ENCODE results near the gene CALU. TPM values are rescaled to one million over a fixed set of nuclear protein-coding genes. Genes with fewer than 3 reads are reported as not detected.

The CALU gene
- total and polyA plus RNA-seq, 8 donors: 10.1 to 270 (median 47.7) TPM

GRCh38 chr7:128740996-128741395, 1.8 kb downstream of the CALU start:
- H3K9me3 ChIP-seq: no peaks in the 10 kb centered on the region
- TF ChIP-seq EP300 (IDR thresholded peaks at IDR 0.05) (no peak), CTCF (IDR thresholded peaks at IDR 0.05) (no peak), POLR2AphosphoS5 (IDR thresholded peaks at IDR 0.05) (no peak), POLR2A (IDR thresholded peaks at IDR 0.05) (no peak)
- intact Hi-C loops (cut with DNase I; ENCODE audit: low total_unique reads): no loop called here
- no peaks in the 10 kb centered on the region for H3K27me3 ChIP-seq
- H3K4me3 ChIP-seq: peak overlapping the region in 2 of 4 donors; percentile 80 to 86
- H3K27ac ChIP-seq: peak overlapping the region in 4 of 5 donors; percentile 11 to 97 (median 92)
- WGBS, 5 donors: 24 to 44% (median 29%) methylated on average over 3 of the region's 3 CpGs
- peaks cover 27 to 72% (median 51%) of the 10 kb centered on the region in 4 donors for H3K4me1 ChIP-seq
- H3K36me3 ChIP-seq: no peaks in the 10 kb centered on the region
- DNase-seq: peak in 1 of 2 donors; percentile 41

DNA sequence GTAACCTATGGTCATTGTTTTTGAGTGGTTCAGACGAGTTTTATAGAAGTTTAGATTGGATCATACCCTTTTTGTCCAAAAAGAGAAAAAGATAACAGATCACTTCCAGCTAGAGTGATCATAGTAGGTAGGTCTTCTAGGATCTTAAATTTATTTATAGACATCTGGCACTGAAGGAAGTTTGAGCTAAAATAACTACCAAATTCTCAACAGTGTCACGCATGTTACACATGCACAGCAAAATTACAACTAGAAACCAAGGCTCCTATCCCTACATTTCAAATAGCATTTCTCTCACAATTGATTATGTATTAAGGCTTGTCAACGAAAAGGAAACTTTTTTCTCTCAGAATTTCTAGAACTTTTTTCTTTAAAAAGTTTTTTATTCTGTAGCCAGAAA, 2.3 kb downstream of the CALU start:
- no peak for TF ChIP-seq POLR2A (IDR thresholded peaks at IDR 0.05)
- no peak for TF ChIP-seq EP300 (IDR thresholded peaks at IDR 0.05)
- no peak for TF ChIP-seq POLR2AphosphoS5 (IDR thresholded peaks at IDR 0.05)
- no peak for TF ChIP-seq CTCF (IDR thresholded peaks at IDR 0.05)
- peak overlapping the region in 2 of 4 donors; percentile 80 to 86 for H3K4me3 ChIP-seq
- no peaks in the 10 kb centered on the region for H3K9me3 ChIP-seq
- peaks cover 27 to 77% (median 54%) of the 10 kb centered on the region in 4 donors for H3K4me1 ChIP-seq
- H3K27ac ChIP-seq: peak overlapping the region in 3 of 5 donors; percentile 91 to 97 (median 92)
- 35 to 57% (median 41%) methylated on average over 3 of the region's 3 CpGs for WGBS, 5 donors
- DNase-seq: no peak
- no peaks in the 10 kb centered on the region for H3K27me3 ChIP-seq
- H3K36me3 ChIP-seq: no peaks in the 10 kb centered on the region
- intact Hi-C loops (cut with DNase I; ENCODE audit: low total_unique reads): no loop called here

DNA sequence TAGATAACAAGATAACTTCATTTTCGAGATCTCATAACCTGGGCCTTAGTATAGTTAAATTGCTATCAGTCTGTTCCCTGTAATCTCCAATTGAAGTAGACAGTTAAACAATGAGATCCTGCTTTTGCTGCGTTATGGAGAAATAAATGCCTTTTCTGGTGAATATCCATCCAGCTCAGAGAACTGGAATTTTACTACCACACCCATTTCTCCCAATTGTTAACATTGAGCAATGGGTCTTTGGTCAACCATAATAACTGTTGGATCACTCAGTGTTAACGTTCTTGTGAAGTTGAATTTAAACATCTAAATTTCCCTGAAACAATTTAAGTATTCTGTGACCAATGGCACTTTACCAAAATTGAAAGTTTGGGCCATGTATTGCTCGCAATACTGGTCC, 3.0 kb downstream of the CALU start:
- H3K27me3 ChIP-seq: no peaks in the 10 kb centered on the region
- peak in 1 of 3 donors; percentile 16 for TF ChIP-seq POLR2AphosphoS5 (IDR thresholded peaks at IDR 0.05)
- TF ChIP-seq POLR2A (IDR thresholded peaks at IDR 0.05): no peak
- no peaks in the 10 kb centered on the region for H3K9me3 ChIP-seq
- DNase-seq: no peak
- intact Hi-C loops (cut with DNase I; ENCODE audit: low total_unique reads): no loop called here
- H3K4me3 ChIP-seq: no peak overlapping the region
- peaks cover 27 to 83% (median 57%) of the 10 kb centered on the region in 4 donors for H3K4me1 ChIP-seq
- H3K36me3 ChIP-seq: no peaks in the 10 kb centered on the region
- peak overlapping the region in 3 of 5 donors; percentile 11 to 92 (median 23) for H3K27ac ChIP-seq
- 33 to 60% (median 37%) methylated on average over 4 of the region's 4 CpGs for WGBS, 5 donors

DNA sequence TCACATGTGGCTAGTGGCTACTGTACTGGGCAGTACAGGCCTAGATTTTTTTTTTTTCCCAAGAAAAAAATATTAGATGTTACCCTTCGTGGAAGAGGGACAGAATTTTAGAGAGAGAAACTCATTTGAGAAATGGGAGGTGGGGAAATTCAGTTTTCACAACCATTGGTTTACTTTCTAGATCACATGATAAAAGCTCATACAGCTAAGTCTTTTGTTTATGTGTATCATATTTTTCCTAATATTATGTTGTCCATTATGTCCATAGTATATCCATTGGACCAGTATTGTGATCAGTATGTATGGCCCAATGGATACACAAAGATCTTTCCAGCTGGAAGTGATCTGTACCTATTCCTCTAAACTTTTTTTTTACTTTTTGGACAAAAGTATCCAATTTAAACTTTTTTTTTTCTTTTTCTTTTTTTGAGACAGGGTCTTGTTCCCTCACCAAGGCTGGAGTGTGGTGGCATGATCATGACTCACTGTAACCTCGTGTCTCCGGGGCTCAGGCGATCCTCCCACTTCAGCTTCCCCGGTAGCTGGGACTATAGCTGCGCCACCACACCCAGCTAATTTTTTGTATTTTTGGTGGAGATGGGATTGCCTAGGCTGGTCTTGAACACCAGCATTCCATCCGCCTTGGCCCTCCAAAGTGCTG, 4.1 kb downstream of the CALU start:
- peaks cover 26 to 89% (median 58%) of the 10 kb centered on the region in 4 donors for H3K4me1 ChIP-seq
- WGBS, 5 donors: 87 to 94% (median 91%) methylated on average over 7 of the region's 7 CpGs
- no peaks in the 10 kb centered on the region for H3K27me3 ChIP-seq
- H3K9me3 ChIP-seq: no peaks in the 10 kb centered on the region
- no peak overlapping the region for H3K27ac ChIP-seq
- TF ChIP-seq POLR2A (IDR thresholded peaks at IDR 0.05) (no peak), CTCF (IDR thresholded peaks at IDR 0.05) (no peak), EP300 (IDR thresholded peaks at IDR 0.05) (no peak), POLR2AphosphoS5 (IDR thresholded peaks at IDR 0.05) (no peak)
- H3K4me3 ChIP-seq: no peak overlapping the region
- DNase-seq: no peak
- intact Hi-C loops (cut with DNase I; ENCODE audit: low total_unique reads): no loop called here
- H3K36me3 ChIP-seq: peaks cover 0 to 3% (median under 1%) of the 10 kb centered on the region in 4 donors

DNA sequence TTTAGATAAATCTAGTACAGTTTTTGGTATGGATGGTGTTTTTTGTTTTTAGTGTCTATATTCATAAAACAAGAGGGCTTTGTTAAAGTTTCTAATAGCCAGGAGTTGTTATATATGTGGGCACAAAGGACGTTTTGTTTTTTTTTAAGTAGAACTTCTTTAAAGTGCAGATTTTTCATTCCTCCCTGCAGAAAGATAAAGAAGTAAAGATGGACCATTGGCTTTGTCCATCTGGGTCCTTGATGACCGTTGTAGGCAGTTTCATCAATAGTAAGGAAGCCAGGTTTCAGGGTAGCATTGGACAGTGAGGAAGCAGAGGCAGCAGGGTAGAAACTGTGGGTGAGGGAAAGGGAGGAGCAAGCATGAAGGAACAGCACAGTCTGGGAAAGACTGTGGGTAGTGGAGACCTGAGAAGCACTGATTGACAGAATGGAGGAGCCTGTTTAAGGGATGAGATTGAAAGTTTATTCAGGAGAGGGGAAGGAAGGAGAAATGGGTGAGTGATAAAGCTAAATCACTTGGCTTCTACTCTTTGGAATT, 5.3 kb downstream of the CALU start:
- no peak for DNase-seq
- Histone ChIP-seq H3K4me1 (peaks cover 21 to 88% (median 55%) of the 10 kb centered on the region in 4 donors), H3K27ac (no peak overlapping the region), H3K9me3 (no peaks in the 10 kb centered on the region), H3K36me3 (peaks cover 9 to 15% (median 12%) of the 10 kb centered on the region in 4 donors), H3K4me3 (no peak overlapping the region), H3K27me3 (no peaks in the 10 kb centered on the region)
- 22 to 56% (median 37%) methylated on average over 2 of the region's 2 CpGs for WGBS, 5 donors
- TF ChIP-seq POLR2AphosphoS5 (IDR thresholded peaks at IDR 0.05) (no peak), POLR2A (IDR thresholded peaks at IDR 0.05) (no peak), CTCF (IDR thresholded peaks at IDR 0.05) (no peak), EP300 (IDR thresholded peaks at IDR 0.05) (no peak)
- intact Hi-C loops (cut with DNase I; ENCODE audit: low total_unique reads): no loop called here

Measured in stomach (tissue), 9 donors.